ENCODE results near the gene TMEM191B. TPM values are rescaled to one million over a fixed set of nuclear protein-coding genes. Genes with fewer than 3 reads are reported as not detected.
"Not testable (repeated sequence)": the region's sequence is repeated elsewhere in the genome, so short reads cannot be mapped to it uniquely, and the experiment has no call there.

The TMEM191B gene
- 1 to 10 TPM; 3.3 to 4.3 TPM for total RNA-seq

DNA sequence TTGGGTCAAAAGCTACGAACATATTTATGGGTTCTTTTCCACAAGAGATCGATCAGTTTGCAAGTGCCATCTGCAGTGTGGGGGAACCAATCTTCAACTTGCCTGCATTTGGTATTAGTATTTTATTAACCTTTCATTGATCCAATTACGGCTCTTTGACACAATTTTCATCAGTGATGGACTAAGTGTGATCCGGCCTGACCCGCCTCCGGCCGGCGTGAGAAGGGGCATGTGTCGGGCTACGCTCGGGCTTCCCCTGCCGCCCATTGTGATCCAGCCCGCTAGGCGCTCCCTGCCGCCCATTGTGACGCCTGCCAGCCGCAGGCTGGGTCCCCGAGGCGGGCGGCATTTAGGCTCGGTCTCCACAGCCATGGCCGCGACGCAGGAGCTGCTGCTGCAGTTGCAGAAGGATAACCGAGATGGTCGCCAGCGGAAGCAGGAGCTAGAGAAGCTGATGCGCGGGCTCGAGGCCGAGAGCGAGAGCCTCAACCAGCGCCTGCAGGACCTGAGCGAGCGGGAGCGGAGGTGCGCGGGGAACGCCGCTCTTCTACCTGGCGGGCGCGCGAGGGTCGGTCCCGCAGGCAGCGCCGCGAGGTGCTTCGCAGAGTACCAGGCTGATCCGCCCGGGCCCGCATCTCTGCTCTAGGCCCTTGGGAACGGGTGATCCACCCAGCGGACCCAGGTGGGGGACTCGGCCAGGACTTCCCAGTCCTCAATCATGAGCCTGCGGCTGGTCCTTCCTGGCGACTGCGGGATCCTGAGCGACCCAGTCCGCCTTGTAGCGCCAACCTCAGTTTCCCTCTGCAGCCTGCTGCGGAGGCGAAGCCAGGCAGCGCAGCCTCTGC lies at the start of gene TMEM191B:
Gene TMEM191B, plus strand, starts transcription at position 51 of the 845 bp plus-strand sequence. Its CDS starts 179 bp downstream, at position 230.
- H3K4me1 ChIP-seq; H3K9ac ChIP-seq (ENCODE audit: low read depth in 2 of 2, low read length in 2 of 2); H3K9me3 ChIP-seq; H3K36me3 ChIP-seq; H3K27me3 ChIP-seq; DNase-seq; intact Hi-C loops (cut with DNase I); H3K4me3 ChIP-seq; H3K27ac ChIP-seq: not testable (repeated sequence)

DNA sequence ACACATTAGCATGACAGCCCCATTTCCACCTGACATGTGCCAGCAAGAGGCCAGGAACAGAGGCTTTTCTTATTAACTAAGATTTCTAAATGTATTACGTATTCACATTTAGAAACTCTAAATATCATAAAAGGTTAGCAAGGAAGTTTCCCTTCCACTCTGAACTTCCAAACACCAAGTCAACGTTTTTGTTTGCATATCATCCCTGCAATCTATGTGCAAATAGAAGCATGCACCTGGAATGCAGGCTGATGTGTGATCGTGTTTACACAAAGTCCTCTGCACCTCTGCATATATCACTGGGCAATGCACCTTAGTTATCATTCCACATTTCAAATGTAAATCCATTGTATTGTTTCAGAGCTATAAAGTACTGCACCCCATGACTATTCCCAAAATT lies 31.4 kb upstream of the TMEM191B start:
- H3K27ac ChIP-seq; intact Hi-C loops (cut with DNase I): not testable (repeated sequence)

DNA sequence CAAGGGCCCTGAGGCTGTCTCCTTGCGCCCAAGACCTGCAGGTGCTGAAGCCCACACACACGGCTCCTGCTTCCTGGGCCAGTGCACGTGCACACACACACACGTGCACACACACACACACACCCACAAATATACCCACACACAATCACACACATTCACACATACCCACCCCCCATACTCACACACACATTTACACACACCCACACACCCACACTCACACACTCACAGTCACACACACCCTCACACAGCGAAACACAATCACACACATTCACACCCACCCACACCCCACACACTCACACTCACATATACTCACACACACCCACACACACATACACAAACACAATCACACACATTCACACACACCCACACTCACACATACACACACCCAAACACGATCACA lies 16.3 kb upstream of the TMEM191B start:
- H3K27ac ChIP-seq; H3K4me3 ChIP-seq; H3K4me1 ChIP-seq; H3K27me3 ChIP-seq; DNase-seq; intact Hi-C loops (cut with DNase I); H3K9ac ChIP-seq (ENCODE audit: low read depth in 2 of 2, low read length in 2 of 2); H3K9me3 ChIP-seq; H3K36me3 ChIP-seq: not testable (repeated sequence)

More for the DNA sequence above, 31.4 kb upstream of the TMEM191B start:
- not testable (repeated sequence) for H3K4me1 ChIP-seq; DNase-seq; H3K4me3 ChIP-seq; H3K9ac ChIP-seq (ENCODE audit: low read depth in 2 of 2, low read length in 2 of 2); H3K27me3 ChIP-seq; H3K9me3 ChIP-seq; H3K36me3 ChIP-seq

DNA sequence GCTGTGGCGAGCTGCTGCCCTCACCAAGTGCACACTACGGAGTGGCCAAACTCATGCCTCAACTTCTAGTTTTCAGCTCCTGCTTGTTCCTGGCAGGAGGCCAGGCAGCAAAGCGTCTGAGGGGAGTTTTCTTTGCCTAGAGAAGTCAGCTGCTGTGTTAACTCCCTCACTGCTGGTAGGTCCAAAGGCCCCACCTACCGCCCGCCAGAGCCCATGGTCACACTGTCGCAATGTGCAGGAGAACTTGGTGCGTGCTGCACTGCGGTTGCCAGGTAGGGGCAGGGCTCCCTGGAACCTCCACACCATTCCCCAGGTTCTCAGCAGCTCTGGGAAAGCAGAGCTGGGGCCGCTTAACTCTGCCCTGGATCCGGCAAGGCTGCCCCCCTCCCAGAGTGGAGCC lies 15.2 kb upstream of the TMEM191B start:
- H3K27ac ChIP-seq; H3K36me3 ChIP-seq; H3K4me3 ChIP-seq; intact Hi-C loops (cut with DNase I); H3K9me3 ChIP-seq; H3K9ac ChIP-seq (ENCODE audit: low read depth in 2 of 2, low read length in 2 of 2); DNase-seq; H3K4me1 ChIP-seq; H3K27me3 ChIP-seq: not testable (repeated sequence)

DNA sequence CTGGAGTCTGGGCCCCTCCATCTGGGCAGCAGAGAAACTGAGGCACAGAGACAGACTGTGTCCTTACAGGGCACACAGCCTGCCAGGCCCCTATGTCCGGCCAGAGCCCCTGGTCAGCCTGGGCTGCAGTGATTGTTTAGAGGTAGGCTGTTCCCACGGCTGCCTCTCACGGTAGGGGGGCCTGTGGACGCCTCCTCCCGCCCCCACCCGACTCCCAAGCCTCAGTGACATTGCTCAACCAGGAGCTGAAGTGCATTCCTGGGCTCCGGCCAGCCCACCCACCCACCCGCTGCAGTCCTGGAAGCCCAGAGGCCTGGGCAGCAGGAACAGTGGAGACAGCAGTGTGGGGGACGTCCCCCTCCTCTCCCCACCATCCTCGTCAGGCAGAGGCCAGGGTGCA lies 14.1 kb upstream of the TMEM191B start:
- H3K4me1 ChIP-seq; H3K36me3 ChIP-seq; H3K9me3 ChIP-seq; H3K4me3 ChIP-seq; DNase-seq; H3K9ac ChIP-seq (ENCODE audit: low read depth in 2 of 2, low read length in 2 of 2); H3K27me3 ChIP-seq; intact Hi-C loops (cut with DNase I); H3K27ac ChIP-seq: not testable (repeated sequence)

DNA sequence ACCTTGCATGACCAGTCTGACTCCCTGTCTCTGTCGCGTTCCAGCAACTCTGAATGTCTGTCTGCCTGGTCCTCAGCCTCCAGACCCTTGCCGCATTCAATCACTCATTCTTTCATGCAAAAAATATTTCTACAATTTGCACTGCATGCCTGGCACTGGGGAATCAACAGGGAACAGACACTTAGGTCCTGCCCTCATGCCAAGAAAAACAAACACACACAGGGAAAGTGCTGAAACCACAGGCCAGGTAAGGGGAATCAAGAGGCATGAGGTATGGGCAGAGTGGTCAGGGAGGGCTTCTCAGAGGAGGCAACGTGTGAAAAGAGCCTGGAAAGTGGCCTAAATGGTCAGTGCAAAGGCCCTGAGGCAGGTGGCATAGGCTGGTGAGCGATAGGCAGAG lies 9.5 kb upstream of the TMEM191B start, which contains the start of gene GGTLC3:
Gene GGTLC3, minus strand, starts transcription at position 101 of the 400 bp plus-strand sequence. CDS start 264 bp downstream, outside the sequence.
- H3K36me3 ChIP-seq; H3K4me1 ChIP-seq; H3K27ac ChIP-seq; H3K9ac ChIP-seq (ENCODE audit: low read depth in 2 of 2, low read length in 2 of 2); H3K4me3 ChIP-seq; H3K27me3 ChIP-seq; intact Hi-C loops (cut with DNase I); H3K9me3 ChIP-seq; DNase-seq: not testable (repeated sequence)

DNA sequence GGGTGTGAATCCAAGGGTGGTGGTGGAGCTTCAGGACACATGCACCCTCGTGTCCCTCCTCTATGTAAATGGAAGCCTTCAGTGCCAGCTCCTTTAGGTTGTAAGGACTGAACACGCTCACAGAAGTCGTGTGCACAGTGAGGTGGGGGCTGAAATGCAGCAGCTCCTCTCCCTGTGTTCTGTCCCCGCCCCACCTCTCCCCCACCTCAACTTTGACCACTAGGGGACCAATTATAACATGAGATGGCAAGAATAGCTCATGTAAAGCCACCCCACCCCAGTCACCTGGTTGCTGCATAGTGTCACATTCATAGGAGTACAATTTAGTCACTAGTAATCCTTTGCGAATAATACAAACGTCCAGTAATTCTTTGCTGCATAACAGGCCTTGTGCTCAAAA lies 4.8 kb upstream of the TMEM191B start:
- intact Hi-C loops (cut with DNase I); DNase-seq; H3K36me3 ChIP-seq; H3K9ac ChIP-seq (ENCODE audit: low read depth in 2 of 2, low read length in 2 of 2); H3K4me3 ChIP-seq; H3K4me1 ChIP-seq; H3K27me3 ChIP-seq; H3K27ac ChIP-seq; H3K9me3 ChIP-seq: not testable (repeated sequence)

DNA sequence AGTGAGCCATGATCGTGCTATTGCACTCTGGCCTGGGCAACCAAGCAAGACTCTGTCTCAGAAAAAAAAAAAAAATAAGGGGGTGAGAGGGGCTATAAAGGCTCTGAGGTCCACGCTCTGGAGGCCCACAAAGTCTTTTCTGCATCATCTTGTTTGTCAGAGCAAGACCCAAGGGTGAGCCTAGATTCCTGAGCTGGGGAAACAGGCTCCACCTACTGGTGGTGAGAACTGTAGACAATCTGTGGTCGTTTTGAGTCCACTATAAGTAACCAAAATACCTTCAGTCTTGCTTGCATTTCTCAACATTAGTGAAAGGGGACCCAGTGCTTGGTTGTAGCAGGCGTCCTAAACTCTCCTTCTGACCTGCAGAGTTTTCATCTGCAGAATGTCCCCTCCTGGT lies 4.3 kb upstream of the TMEM191B start:
- H3K36me3 ChIP-seq; intact Hi-C loops (cut with DNase I); H3K4me1 ChIP-seq; DNase-seq; H3K9ac ChIP-seq (ENCODE audit: low read depth in 2 of 2, low read length in 2 of 2); H3K27me3 ChIP-seq; H3K9me3 ChIP-seq; H3K4me3 ChIP-seq; H3K27ac ChIP-seq: not testable (repeated sequence)

DNA sequence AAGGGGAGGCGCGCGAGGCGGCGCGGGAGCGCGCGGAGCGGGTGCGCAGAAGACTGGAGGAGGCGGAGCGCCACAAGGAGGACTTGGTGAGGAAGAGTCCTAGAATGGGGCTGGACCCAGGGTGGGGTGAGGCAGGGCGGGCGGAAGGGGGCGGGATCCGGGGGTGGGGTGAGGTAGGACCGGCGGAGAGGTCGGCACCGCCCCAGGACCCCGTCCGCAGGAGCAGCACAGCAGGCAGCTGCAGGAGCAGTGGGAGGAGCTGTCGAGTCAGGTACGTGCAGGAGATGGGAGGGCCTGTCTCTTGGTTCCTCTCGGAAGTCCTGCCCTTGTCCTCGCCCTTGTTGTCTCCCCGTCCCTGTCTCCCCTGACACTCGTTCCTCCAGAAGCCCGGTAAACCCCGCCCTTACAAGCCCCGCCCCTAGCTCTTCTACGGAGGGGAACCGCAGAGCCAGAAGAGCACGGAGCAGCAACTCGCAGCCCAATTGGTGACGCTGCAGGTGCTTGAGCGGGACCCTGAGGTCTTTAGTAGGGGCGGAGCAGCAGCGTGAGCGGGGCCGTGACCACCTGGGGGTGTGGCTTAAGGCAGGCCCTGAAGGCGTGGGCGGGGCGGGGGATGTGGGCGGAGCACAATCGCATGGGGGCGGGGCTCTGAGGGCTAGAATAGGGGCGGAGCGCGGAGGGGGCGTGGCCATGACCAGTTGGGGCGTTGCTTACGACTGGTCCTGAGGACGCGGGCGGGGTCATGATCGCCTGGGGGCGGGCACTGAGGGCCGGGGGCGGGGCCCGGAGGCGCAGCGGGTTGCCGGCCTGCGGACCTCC lies 1.2 kb downstream of the TMEM191B start:
- H3K27ac ChIP-seq; intact Hi-C loops (cut with DNase I); H3K4me3 ChIP-seq; H3K27me3 ChIP-seq; H3K36me3 ChIP-seq; H3K4me1 ChIP-seq; H3K9ac ChIP-seq (ENCODE audit: low read depth in 2 of 2, low read length in 2 of 2); H3K9me3 ChIP-seq: not testable (repeated sequence)
- DNase-seq = peak; percentile 83

DNA sequence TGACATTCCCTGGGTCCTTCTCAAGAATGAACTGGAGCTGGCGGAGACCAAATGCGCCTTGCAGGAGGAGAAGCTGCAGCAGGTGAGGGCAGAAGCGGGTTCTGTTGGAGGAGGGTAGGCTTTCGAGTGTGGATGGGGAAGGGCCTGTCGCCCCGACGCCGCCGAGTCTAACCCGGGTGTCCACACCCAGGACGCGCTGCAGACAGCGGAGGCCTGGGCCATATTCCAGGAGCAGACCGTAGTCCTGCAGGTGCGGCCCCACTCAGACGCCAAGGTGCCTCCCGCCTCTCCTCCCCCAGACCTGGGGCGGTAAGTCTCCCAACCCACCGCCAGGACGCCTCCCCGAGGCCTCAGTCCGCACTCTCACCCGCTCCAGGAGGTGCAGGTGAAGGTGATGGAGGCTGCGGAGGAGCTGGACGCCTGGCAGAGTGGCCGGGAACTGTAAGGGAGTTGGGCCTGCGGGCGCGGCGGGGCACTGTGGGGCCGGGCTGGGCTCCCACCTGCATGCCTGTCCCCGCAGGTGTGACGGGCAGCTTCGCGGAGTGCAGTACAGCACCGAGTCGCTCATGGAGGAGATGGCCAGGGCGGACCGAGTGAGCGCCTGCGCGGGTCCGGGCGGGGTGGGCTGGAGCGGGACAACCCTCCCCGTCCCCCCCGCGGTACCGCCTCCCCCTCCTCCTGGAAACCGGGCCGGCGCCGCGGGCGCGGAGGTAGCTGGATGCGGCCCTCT lies 2.0 kb downstream of the TMEM191B start:
- H3K27ac ChIP-seq; H3K4me1 ChIP-seq; H3K9me3 ChIP-seq; H3K4me3 ChIP-seq; DNase-seq; H3K27me3 ChIP-seq; H3K9ac ChIP-seq (ENCODE audit: low read depth in 2 of 2, low read length in 2 of 2); H3K36me3 ChIP-seq; intact Hi-C loops (cut with DNase I): not testable (repeated sequence)

DNA sequence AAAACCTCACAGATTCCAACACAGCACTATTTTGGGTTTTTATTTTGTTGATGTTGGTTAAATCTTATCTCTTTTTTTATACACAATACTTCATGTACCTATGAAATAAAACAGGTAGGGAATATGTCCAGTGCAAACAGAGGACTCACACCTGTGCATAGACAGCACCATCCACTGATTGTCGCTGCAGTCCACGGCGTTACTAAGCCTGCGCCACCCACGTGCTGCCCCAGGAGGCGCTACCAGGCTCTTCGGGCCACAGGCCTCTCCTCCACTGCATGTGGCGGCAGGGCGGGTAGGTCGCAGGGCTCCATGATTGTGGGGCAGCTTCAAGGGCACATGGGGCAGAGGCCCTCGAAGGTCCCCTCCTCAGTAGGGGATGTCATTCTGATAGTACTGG lies 6.0 kb downstream of the TMEM191B start:
- intact Hi-C loops (cut with DNase I); H3K9ac ChIP-seq (ENCODE audit: low read depth in 2 of 2, low read length in 2 of 2): not testable (repeated sequence)

DNA sequence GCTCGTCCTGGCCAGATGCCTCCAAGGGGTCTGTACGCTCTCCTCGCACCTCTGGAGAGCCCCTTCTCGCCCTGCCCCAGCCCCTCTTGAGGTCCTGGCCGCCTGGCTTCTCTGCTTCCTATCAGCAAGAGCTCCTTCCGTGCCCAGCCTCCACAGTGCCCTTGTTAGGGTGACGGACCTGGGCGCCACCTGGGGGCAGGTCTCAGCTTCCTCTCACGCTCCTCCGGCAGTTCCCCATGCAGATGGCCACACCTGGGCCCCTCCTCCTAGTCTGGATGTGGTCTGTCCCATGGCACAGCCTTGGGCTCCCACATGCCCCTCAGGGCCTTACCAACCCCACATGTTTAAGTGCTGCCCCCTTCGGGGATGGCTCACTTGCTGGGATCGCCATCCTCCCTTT lies 6.7 kb downstream of the TMEM191B start:
- H3K27ac ChIP-seq; H3K4me3 ChIP-seq; H3K36me3 ChIP-seq; DNase-seq; H3K4me1 ChIP-seq; H3K9ac ChIP-seq (ENCODE audit: low read depth in 2 of 2, low read length in 2 of 2); H3K9me3 ChIP-seq; intact Hi-C loops (cut with DNase I); H3K27me3 ChIP-seq: not testable (repeated sequence)

More for the DNA sequence above, 6.0 kb downstream of the TMEM191B start:
- not testable (repeated sequence) for H3K27me3 ChIP-seq, H3K27ac ChIP-seq, DNase-seq, H3K4me3 ChIP-seq, H3K9me3 ChIP-seq, H3K4me1 ChIP-seq, H3K36me3 ChIP-seq

DNA sequence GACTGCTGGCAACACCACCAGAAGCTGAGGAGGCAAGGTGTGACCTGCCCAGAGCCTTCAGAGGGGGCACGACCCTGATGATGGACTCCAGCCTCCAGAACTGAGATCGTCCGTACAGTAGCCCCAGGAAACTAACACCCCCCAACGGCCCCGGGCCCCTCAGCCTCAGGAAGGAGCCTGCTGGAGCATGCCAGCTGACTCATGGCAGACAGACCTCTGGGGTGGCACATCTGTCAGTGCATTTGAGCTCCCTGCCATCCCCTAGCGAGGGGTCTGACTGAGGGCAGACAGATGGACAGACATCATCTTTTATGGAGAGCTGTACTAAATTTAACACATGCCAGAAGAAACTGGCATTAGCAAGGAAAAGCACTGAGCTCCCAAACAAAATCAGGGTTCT lies 12.4 kb downstream of the TMEM191B start:
- H3K27me3 ChIP-seq; H3K9ac ChIP-seq (ENCODE audit: low read depth in 2 of 2, low read length in 2 of 2); H3K9me3 ChIP-seq; H3K4me1 ChIP-seq; H3K36me3 ChIP-seq; DNase-seq; H3K4me3 ChIP-seq; intact Hi-C loops (cut with DNase I); H3K27ac ChIP-seq: not testable (repeated sequence)
